Stimulated activated CD8-positive, alpha-beta memory T cell treated with anti-CD3 and anti-CD28 coated beads, Interleukin-7, amount 100 ng/mL, for 1 hour (primary cell): ENCODE data around the gene ESRRG.
"Not testable (repeated sequence)": the region's sequence is repeated elsewhere in the genome, so short reads cannot be mapped to it uniquely, and the experiment has no call there.

Experiments
- DNase-seq, 2 donors: peaks; one replicate each; pipeline ENCODE4 v3.0.0-alpha.2; 2020; ENCODE audit warnings: low read depth in 2 of 2

Gene ESRRG

DNA sequence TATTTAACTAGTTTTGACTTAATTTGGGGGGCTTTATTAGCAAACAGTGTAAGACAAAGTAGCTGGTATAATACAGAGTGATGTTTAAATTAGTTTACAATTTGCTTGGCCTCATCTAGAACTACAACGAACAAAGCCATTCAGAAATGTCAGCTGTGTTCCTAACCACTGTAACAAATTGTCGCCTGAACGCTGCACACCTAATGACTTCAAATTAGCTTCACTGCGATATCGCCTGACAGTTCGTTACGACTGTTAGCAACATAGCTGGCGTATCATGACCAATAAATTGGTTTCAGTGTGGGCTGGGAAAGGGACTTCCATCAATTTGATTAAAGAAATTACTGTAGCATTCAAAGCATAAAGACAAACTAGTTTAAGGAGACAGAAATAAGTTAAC lies 160.1 kb downstream of the ESRRG start:
- no peak for DNase-seq

DNA sequence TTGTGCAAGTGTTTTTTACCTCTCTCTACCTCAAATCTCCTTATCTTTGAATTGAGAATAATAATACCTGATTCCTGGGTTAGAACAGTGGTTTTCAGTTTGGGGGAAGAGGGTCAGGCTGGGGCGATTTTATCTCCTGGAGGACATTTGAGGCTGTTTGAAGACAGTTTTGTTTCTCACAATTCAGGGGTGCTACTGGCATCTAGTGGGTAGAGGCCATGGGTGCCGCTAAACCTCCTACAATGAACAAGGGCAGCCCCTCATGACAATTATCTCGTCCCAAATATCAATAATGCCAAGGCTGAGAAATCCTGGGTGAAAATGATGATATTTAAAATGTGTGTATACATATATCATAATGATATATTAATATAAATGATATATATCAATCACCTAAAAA lies 160.8 kb downstream of the ESRRG start:
- DNase-seq, result no peak

DNA sequence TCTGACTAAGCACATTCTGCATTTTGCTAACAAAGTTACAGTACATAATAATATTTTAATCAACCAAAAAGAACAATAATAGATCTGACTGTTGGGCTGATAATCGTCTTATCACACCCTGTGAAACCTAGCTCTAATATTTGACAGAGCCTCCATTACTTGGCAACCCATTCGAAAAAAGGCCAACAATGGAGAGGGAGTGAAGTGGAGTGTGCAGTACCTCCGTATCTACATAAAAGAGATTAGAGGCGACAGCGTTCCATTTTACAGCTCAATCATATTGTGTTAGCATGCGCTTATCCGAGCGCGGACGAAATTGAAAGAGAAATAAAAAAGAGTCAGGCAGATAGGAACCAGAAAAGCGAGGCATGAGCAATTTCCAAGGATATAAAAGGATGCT lies 162.7 kb downstream of the ESRRG start:
- no peak for DNase-seq

DNA sequence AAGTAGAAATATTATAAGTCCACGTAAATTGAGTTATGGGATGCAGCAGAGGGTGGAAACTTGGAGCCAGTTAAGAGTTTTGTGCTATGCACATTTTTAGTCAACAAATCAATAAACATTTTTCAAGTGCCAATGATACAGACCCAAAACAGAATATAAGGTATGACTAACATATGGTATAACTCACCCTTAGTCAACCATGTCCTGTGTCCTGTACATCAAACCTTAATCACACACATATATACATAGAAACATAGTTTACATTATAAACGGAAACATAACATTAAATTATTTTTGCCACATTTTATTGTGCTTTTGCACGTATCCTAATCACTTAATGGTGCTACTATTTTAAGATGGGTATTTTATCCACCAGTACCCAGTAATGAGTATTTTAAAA lies 163.9 kb downstream of the ESRRG start:
- no peak for DNase-seq

DNA sequence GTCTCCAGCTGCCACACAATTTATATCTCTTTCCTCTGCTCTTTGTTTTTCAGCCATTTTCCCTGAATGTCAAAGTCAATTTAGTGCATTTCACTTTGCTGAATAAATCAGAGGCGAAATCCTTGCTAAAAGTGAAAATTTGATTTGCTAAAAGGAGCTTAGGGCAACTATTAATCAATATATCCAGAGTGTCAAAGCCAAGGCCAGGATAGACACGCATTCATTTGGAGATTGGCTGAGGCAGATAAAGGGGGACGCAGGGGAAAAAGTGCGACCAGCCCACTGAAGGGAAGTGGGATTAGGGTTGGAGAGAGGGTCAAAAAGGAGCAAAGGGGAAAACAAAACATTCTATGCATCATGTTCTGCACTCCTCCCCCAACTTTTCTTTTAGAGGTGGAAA lies 167.6 kb downstream of the ESRRG start:
- no peak for DNase-seq

DNA sequence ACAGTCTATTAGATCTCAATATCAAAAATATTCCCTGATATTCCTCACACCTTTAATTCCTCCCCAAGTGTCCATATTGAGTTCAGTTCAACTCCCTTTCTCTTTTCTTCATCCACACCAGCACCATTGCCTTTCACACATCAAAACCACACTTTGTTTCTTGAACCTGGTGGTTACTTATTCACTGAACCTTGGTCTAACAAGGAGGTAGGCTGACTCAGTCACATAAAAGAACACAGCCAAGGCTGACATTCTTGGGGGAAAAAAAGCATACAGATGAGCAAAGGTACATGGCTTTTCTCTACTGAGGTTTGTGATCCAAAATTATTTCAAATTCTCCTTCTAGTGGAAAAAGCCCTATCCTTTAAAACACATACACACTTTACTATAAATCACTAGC lies 168.3 kb downstream of the ESRRG start:
- DNase-seq, result no peak

DNA sequence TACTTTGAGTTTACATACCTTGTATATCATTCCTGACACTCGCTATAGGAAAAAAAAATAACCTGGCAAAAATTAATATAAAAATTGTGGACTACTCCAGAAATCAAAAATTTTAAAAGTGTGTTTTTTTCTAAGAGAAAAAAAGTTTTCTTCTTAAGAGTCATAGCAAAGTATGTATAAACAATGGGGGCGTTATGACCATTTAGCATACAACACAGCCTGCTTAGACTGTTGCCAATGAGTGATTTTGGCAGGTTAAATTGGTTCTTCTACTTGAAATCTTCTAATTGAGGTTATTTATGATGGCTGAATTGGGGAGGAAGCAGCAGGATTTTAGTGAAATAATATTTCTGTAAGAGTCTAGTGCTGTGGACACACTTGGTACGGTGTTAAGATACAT lies 169.5 kb downstream of the ESRRG start:
- no peak for DNase-seq

DNA sequence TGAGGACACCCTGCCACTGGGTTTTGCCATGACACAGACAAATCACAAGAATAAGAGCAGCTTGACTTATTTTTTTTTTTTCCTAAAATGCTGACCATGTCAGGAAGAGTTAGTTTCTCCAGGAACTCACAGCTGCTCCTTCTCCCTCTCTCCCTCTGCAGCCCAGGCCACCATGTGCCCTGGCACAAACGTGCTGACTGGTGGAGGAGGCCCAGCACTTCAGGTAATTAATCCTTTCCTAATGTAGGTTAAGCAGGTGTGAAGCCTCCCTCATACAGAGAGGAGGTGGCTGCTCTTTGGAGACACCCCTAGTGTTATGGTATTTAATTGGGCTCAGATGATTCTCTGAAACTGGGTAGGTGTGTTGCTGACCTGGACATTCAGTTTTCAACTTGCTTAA lies 170.2 kb downstream of the ESRRG start:
- no peak for DNase-seq

DNA sequence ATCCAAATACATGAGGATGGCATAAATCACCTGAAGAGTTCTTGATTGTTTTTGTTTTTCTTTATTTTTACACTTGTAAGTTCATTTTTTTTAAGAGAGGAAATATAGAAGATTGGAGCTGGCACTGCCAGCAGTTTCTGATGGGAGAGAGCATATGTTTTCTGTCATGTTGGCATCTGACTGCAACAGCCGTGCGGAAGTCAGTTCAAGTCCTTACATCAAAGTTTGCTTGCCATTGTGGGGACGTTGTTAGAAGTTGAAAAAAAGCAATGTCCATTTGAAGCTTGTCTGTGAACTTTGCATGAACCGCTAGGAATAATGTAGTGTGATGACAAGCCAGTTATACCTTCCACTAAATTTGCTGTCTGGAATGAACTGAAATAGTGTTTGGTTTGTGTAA lies 173.4 kb downstream of the ESRRG start:
- no peak for DNase-seq

DNA sequence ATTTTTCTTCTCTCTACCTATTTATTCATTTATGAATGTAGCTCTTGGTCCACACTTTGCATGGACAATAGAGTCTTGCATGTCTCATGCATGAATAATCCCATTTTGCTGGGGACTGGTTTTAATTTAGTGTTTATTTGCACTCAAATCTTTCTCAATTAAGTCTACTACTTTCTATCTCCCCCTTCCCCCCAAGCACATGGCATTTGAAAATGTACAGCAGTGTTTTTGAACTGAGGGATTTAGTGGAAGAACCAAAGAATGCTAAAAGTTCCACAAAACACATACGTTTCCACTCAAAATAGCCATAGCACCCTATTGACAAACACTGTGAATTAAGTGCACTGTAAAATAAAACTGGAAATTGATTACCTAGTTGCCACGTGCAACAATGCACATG lies 180.5 kb downstream of the ESRRG start:
- no peak for DNase-seq

DNA sequence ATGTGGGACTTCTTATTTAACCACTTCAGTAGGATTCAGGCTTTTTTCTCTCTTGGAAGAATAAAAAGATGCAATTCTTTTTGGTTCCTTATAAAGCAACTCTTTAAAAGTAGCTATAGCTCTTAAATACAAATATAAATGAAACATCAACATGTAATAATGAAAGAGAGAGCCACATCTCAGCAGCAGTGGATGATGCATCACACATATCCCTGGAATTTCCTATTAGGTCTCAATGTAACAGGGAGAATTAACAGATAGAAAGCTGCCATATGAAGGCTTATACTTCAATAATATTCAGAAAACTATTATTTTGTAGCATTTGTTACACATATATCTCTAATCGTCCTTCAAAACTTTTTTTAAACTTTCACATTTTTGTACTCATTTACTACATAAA lies 181.0 kb downstream of the ESRRG start:
- DNase-seq, result no peak

DNA sequence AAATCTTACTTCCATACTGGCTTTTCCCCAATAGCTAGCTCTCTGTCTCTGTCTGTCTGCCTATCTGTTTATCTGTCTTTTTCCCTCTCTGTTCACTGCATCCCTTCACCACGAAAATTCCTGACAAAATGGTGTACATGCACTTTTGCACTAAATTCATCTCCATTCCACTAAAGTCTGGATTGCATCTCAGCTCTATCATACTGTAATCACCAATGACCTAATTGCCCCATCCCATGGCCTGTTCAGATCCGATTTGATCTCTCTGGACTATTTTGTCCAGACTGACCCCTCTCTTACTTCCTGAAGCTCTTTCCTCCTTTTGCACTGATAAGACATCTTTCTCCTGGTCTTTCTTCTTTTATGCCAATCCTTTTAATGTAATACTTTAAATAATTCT lies 187.5 kb downstream of the ESRRG start:
- DNase-seq, result no peak

DNA sequence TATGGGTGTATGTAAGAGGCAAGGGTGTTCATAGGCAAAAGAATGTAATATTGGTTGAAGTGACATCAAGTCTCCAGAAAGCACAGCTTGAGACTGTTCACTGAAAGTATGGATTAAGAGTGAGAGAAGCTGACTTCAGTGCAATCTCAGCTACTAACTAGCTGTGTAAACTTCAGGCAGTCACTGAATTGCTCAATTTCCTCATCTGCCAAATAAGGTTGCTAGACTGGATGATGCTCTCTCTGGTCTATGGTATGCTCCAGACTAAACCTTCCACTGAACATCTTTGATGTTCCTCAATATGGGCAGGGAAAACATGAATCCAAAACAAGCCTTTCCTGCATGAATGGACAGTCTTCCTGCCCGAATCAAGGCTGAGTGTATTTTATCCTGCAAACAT lies 188.2 kb downstream of the ESRRG start:
- no peak for DNase-seq

DNA sequence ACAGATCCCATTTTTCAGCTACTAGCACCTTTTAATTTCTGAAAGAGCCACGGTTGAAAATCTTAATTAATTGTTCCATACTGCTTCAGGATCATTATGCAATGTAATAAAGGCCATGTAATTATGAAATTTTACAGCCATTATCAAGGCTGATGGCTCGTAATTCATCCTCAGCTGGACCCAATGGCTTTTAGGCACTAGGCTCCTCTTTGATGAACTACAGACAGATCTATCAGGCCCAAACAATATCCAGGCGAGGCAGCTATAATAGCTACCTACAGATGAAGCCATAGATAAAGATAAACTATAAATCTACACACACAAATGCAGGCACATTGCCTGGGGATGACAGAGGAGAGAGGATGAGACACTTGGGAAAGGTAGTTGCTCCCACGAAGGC lies 189.5 kb downstream of the ESRRG start:
- no peak for DNase-seq

DNA sequence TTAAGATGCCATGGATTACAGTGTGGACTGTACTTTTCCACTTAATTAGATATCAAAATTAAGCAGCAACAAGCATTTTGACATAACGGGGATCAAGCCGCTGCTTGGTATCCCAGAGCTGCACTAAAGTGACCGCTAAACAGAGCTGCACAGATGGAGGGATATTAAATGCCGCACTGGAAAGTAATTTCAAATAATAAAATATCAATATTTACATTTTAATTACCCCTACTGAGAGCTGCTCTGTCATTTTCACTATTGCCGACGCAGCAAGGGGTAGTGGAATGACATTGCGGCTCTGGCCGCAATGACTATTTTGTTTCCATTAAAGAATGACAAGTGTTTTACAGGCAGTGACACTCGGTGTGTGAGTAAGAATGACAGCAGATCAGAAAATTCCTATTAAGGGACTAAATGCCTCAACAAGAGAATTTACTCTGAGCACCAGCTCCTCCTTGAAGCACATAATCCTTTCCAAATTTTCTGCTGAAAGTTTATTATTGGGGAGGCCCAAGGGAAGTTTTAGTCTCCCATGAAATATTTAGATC lies 190.9 kb downstream of the ESRRG start:
- DNase-seq, result no peak

DNA sequence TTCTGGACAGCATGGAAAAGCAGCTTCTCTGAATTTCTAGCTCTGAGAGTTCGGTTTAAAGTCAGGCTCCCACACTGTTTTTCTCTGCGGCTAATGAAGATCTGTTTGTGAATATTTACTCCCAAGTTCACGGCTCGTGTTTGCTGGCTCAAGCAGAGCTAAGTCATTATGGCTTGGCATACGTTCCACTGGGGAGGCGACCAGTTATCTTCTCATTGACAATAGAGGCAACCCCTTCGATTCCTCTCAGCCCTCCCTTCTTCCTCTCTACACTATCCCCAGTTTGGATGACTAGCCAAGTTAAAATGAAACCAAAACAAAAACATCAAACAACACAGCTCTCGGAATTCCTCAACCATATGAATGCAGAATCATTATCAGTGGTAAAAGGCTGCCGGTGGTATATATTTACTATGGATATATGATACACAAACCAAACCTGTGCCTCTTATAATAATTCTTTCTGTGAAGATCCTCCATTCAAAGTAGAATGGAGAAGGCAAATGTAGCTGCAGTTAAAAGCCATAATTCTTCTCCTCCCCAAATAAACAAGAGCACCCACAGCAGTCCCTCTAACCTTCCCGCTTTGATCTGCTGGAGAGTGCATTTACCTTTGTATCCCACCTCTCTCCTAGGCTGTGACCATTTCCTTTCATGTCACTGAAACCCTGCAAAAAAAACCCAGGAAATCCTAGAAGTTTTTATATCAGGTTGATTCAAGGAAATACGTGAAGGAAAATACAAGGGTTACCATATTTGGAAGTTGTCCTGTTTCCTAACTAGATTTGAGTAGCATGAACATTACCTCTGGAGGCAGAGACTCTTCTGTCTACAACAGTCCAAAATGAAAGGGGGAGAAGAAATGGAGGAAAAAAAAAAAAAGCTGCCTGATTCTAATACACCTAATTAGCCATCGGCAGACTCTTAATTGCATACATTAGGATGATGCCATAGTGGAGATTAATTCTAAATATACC lies 191.7 kb downstream of the ESRRG start:
- no peak for DNase-seq

DNA sequence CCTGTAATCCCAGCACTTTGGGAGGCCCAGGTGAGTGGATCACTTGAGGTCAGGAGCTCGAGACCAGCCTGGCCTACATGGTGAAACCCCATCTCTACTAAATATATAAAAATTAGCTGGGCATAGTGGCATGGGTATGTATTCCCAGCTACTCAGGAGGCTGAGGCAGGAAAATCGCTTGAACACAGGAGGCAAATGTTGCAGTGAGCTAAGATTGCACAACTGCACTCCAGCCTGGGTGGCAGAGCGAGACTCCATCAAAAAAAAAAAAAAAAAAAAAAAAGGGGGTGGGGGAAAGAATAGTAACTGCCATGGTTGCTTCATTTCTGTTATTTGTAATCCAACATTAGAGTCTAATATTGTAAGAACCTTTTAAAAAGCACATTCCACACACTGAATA lies 193.4 kb downstream of the ESRRG start:
- DNase-seq, result not testable (repeated sequence)

DNA sequence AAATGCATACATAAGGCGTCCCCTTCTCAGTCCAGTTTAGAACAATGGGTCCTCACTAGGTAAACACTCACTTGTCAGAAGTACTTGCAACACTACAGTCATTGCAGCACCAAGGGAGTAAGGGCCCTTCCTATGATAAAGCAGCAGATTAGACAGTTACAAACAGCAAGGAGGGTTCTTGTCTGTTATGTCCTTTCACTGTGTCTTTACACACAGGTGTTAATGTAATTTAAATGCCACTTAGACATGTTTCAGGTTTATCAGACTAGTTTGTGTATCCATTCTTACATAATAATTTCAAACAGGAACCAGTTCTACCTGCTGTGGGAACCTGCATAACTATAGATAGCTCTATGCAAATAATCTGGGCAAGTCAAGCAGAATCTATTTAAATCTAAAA lies 194.4 kb downstream of the ESRRG start:
- DNase-seq, result no peak

DNA sequence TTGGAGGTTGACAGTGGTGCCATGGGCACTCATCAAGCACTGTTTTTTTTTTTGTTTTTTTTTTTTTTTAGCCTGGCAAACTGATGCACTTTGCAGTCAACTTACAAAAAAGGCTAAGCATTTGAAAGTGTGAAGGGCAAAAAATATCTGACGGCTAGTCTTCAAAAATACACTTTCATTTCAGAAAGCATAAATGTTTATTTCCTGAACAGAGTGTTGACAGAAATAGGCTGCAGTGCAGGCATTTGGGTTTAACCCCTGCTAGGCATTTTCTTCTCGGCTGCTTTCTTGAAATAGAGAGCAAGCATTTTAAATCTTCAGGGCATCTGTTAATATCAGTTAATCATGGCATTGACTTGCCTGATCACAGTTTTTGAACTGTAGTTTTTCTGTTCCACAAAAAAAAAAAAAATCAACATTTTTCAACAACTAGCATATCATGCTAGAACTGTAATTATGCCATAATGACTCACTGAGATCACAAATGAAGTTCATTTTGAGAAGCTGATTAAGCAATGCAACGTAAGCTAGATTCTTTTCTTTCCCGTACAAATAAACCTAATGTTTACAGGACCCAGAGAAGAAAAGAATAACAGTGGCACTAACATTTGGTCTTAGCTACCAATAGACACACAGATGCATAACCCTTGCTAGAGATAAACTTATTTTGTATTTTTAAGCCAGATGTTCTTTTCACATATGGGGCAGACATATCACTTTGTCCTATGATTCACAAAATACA lies 199.6 kb downstream of the ESRRG start:
- no peak for DNase-seq

DNA sequence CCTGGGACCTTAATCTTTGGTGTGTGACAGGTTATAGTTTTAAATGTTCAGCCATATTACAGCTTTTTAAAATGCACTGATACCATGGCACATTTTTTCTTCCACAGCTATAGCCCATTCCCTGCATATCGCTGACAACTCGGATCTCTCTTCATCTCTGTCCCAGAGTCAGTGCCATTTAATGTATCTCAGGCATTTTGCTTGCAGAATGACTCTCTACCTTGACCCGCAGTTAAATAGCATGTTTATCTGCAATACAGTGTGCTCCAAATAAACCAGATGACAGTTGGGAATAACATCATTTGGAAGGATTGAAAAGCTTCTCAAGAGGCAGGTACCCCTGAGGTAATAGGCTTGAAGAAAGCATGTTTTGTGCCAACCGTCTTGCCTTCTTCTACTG lies 200.2 kb downstream of the ESRRG start:
- DNase-seq, result no peak

DNA sequence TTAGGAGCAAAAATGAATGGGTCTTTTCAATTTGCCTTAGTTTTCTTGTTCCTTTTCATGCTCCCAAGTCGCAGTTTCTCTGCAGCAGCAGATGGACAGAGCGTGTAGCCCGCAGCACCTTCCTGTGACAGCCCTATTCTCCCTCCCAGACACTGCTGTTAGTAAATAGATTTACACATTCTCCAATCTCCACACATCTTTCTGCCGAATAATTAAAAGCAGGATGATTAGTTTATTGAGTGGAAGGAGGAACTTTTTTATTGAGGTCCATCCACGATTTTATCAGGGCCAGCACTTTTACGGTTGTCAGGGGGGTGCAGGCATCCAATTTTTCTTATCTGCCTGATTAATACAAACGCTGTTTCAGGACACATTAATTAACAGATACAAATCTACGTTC lies 201.8 kb downstream of the ESRRG start:
- no peak for DNase-seq

DNA sequence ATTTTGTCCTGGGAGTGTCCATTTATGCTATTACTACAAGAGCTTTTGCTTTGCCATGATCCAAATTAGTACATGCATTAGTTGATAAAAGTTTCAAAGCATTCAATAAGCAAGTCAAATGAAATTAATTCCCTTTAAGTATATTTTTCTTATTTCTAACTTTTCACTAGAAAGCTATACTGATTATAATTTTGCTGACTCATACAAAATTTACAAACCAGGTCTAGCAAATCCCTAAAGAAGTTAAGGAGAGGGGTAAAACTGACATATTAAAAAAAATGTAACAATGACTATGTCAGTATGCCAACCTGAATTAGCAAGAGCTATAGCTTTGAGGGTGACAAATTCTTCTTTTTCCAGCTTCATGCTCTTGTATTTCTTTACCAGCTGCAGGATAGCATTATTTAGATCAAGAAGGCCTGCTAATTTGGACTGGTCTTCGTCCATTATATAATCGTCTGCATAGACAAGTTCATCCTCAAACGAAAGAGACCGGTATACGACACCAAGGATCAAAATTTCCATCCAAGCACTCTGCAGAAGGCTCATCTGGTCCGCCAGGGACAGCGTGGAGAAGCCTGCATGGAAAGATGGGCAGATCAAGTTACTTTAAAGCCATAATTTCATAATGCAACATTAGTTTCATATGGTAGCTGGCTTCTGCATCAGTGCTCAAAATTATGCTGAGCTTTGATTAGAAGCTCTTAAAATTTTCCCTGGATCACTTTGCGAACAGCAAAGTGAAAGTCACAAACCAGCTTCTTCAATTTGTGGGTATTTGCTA lies 204.2 kb downstream of the ESRRG start:
- no peak for DNase-seq
